ENCODE data around the gene HMGXB3. TPM values are rescaled to one million over a fixed set of nuclear protein-coding genes. Genes with fewer than 3 reads are reported as not detected.

HMGXB3 gene
- total and polyA plus RNA-seq, 2 donors (not counting 1 experiment from before 2014, with no cell fraction given) = 29.9 to 31.5 TPM

DNA sequence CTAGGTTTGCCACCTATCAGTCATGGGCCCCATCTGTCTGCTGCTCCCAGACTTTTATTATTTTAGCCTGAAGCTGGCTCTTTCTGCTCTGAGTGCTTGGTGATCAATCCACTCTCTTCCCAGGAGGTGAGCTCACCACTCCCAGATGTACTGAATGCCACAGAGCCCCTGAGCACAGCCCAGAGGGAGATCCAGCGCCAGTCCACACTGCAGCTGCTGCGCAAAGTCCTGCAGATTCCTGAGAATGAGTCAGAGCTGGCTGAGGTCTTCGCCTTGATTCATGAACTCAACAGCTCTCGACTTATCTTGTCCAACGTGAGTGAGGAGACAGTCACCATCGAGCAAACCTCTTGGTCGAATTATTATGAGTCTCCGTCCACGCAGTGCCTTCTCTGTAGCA, 36.0 kb downstream of the HMGXB3 start:
- no peak overlapping the region for H3K4me2 ChIP-seq (ENCODE audit: extremely low read depth, insufficient read depth, low read length)
- H3K9me3 ChIP-seq (ENCODE audit: control insufficient read depth, insufficient read depth, low read depth, low read length) = no peaks in the 10 kb centered on the region
- DNase-seq (ENCODE audit: low read depth in 2 of 2) = peak; percentile 91 to 100
- peaks cover 2% of the 10 kb centered on the region for H3K4me1 ChIP-seq (ENCODE audit: control insufficient read depth, extremely low read depth, insufficient read depth, low read length)
- peak overlapping the region; percentile 4 for H3K27ac ChIP-seq (ENCODE audit: insufficient read depth, low read length)
- H3K79me2 ChIP-seq (ENCODE audit: control insufficient read depth, insufficient read depth, low read length) = no peaks in the 10 kb centered on the region
- TF ChIP-seq, protein P1, sequence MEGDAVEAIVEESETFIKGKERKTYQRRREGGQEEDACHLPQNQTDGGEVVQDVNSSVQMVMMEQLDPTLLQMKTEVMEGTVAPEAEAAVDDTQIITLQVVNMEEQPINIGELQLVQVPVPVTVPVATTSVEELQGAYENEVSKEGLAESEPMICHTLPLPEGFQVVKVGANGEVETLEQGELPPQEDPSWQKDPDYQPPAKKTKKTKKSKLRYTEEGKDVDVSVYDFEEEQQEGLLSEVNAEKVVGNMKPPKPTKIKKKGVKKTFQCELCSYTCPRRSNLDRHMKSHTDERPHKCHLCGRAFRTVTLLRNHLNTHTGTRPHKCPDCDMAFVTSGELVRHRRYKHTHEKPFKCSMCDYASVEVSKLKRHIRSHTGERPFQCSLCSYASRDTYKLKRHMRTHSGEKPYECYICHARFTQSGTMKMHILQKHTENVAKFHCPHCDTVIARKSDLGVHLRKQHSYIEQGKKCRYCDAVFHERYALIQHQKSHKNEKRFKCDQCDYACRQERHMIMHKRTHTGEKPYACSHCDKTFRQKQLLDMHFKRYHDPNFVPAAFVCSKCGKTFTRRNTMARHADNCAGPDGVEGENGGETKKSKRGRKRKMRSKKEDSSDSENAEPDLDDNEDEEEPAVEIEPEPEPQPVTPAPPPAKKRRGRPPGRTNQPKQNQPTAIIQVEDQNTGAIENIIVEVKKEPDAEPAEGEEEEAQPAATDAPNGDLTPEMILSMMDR (conservative IDR thresholded peaks at IDR 0.05 in 1 of 2, IDR thresholded peaks at IDR 0.05 in 1 of 2; ENCODE audit: low read depth in 1 of 2, low read length in 2 of 2) = no peak
- TF ChIP-seq EZH2 (IDR thresholded peaks at IDR 0.05; ENCODE audit: low read length, missing control alignments) = no peak
- H2AFZ ChIP-seq (ENCODE audit: low read length) = no peak overlapping the region
- H3K36me3 ChIP-seq (ENCODE audit: control insufficient read depth, insufficient read depth, low read length) = peaks cover 20% of the 10 kb centered on the region
- H4K20me1 ChIP-seq (ENCODE audit: control insufficient read depth, extremely low read depth, insufficient read depth, low read length) = no peaks in the 10 kb centered on the region
- H3K9ac ChIP-seq (ENCODE audit: insufficient read depth, low read length) = no peak overlapping the region
- H3K27me3 ChIP-seq (ENCODE audit: control insufficient read depth, insufficient read depth, low read length) = no peaks in the 10 kb centered on the region
- H3K4me3 ChIP-seq (replicated peaks in 1 of 4; ENCODE audit: control extremely low read depth in 1 of 4, insufficient read depth in 1 of 4, low read depth in 3 of 4, low read length in 4 of 4) = no peak overlapping the region

DNA sequence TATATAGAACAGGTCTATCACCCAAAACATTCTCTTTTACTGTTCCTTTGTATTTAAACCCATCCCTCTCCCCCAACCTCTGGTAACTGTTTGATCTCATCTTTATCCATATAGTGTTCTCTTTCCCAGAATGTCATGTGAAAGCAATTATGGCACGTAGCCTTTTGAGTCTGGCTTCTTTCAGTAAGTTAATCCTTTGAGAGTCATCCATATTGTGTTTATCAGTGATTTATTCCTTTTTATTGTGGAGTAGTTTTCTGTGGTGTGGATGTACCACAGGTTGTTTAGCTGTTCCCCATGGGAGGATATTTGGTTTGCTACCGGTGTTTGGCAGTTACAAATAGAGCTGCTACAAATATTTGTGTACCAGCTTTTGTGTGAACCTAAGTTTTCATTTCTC, 38.0 kb downstream of the HMGXB3 start:
- H4K20me1 ChIP-seq (ENCODE audit: control insufficient read depth, extremely low read depth, insufficient read depth, low read length) = no peaks in the 10 kb centered on the region
- no peaks in the 10 kb centered on the region for H3K79me2 ChIP-seq (ENCODE audit: control insufficient read depth, insufficient read depth, low read length)
- no peak overlapping the region for H3K9ac ChIP-seq (ENCODE audit: insufficient read depth, low read length)
- no peak overlapping the region for H3K4me3 ChIP-seq (replicated peaks in 1 of 4; ENCODE audit: control extremely low read depth in 1 of 4, insufficient read depth in 1 of 4, low read depth in 3 of 4, low read length in 4 of 4)
- DNase-seq (ENCODE audit: low read depth in 2 of 2) = no peak
- peaks cover 2% of the 10 kb centered on the region for H3K4me1 ChIP-seq (ENCODE audit: control insufficient read depth, extremely low read depth, insufficient read depth, low read length)
- no peaks in the 10 kb centered on the region for H3K27me3 ChIP-seq (ENCODE audit: control insufficient read depth, insufficient read depth, low read length)
- H3K27ac ChIP-seq (ENCODE audit: insufficient read depth, low read length) = no peak overlapping the region
- H3K9me3 ChIP-seq (ENCODE audit: control insufficient read depth, insufficient read depth, low read depth, low read length) = no peaks in the 10 kb centered on the region
- TF ChIP-seq, protein P1 (conservative IDR thresholded peaks at IDR 0.05 in 1 of 2, IDR thresholded peaks at IDR 0.05 in 1 of 2; ENCODE audit: low read depth in 1 of 2, low read length in 2 of 2) = no peak
- TF ChIP-seq EZH2 (IDR thresholded peaks at IDR 0.05; ENCODE audit: low read length, missing control alignments) = no peak
- H3K36me3 ChIP-seq (ENCODE audit: control insufficient read depth, insufficient read depth, low read length) = peaks cover 16% of the 10 kb centered on the region
- H3K4me2 ChIP-seq (ENCODE audit: extremely low read depth, insufficient read depth, low read length) = no peak overlapping the region
- no peak overlapping the region for H2AFZ ChIP-seq (ENCODE audit: low read length)

DNA sequence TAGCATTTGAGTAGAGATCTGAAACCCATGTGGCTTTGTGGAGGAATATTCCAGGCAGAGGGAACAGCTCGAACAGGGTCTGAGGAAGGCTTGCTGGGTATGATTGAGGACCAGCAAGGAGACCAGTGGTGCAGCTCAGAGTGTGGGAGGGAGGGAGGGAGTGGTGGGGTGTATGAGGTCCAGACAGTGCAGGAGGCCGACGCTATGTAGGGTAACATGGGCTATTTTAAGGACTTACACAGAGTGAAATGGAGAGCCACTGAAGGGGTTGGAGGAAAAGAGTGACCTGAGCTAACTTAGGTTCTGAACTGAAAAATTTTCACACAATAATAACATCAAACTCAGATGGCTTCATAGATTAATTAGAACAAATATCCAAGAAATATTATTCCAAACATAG, 41.9 kb downstream of the HMGXB3 start:
- H3K27ac ChIP-seq (ENCODE audit: insufficient read depth, low read length) = no peak overlapping the region
- no peaks in the 10 kb centered on the region for H3K9me3 ChIP-seq (ENCODE audit: control insufficient read depth, insufficient read depth, low read depth, low read length)
- no peak for DNase-seq (ENCODE audit: low read depth in 2 of 2)
- no peaks in the 10 kb centered on the region for H3K79me2 ChIP-seq (ENCODE audit: control insufficient read depth, insufficient read depth, low read length)
- H3K36me3 ChIP-seq (ENCODE audit: control insufficient read depth, insufficient read depth, low read length) = peaks cover 21% of the 10 kb centered on the region
- H3K4me2 ChIP-seq (ENCODE audit: extremely low read depth, insufficient read depth, low read length) = no peak overlapping the region
- no peaks in the 10 kb centered on the region for H4K20me1 ChIP-seq (ENCODE audit: control insufficient read depth, extremely low read depth, insufficient read depth, low read length)
- H3K9ac ChIP-seq (ENCODE audit: insufficient read depth, low read length) = no peak overlapping the region
- H3K4me3 ChIP-seq (replicated peaks in 1 of 4; ENCODE audit: control extremely low read depth in 1 of 4, insufficient read depth in 1 of 4, low read depth in 3 of 4, low read length in 4 of 4) = no peak overlapping the region
- no peak overlapping the region for H2AFZ ChIP-seq (ENCODE audit: low read length)
- H3K27me3 ChIP-seq (ENCODE audit: control insufficient read depth, insufficient read depth, low read length) = no peaks in the 10 kb centered on the region
- peaks cover 8% of the 10 kb centered on the region for H3K4me1 ChIP-seq (ENCODE audit: control insufficient read depth, extremely low read depth, insufficient read depth, low read length)
- TF ChIP-seq, protein P1 (conservative IDR thresholded peaks at IDR 0.05 in 1 of 2, IDR thresholded peaks at IDR 0.05 in 1 of 2; ENCODE audit: low read depth in 1 of 2, low read length in 2 of 2) = no peak
- no peak for TF ChIP-seq EZH2 (IDR thresholded peaks at IDR 0.05; ENCODE audit: low read length, missing control alignments)
